GM18511 (cell line): Measurements from ENCODE around the gene CIC.
"Not testable (repeated sequence)": the region's sequence is repeated elsewhere in the genome, so short reads cannot be mapped to it uniquely, and the experiment has no call there.

Source experiments
- ATAC-seq: cut with Tn5 transposase; IDR thresholded peaks from one replicate; pipeline ENCODE4 v1.9.1; 2021; ENCODE audit warnings: mild to moderate bottlenecking, moderate library complexity; ENCODE audit not compliant: unreplicated experiment

The CIC gene

GRCh38 chr19:42328106-42328505 lies 59.1 kb downstream of the CIC start:
- no peak for ATAC-seq

GRCh38 chr19:42328854-42329253 lies 59.8 kb downstream of the CIC start:
- no peak for ATAC-seq

GRCh38 chr19:42330241-42330711 lies 61.2 kb downstream of the CIC start:
- no peak for ATAC-seq

- not testable (repeated sequence) for ATAC-seq
Observed at GRCh38 chr19:42331333-42331732, 62.3 kb downstream of the CIC start.

GRCh38 chr19:42332059-42332458 lies 63.0 kb downstream of the CIC start:
- no peak for ATAC-seq

- ATAC-seq: no peak
Observed at GRCh38 chr19:42333018-42333417, 64.0 kb downstream of the CIC start.

GRCh38 chr19:42333975-42334696 lies 65.1 kb downstream of the CIC start:
- no peak for ATAC-seq

- ATAC-seq: no peak
Observed at GRCh38 chr19:42334697-42335373, 65.8 kb downstream of the CIC start.

GRCh38 chr19:42335374-42335936 lies 66.4 kb downstream of the CIC start:
- no peak for ATAC-seq

GRCh38 chr19:42335971-42336370 lies 66.9 kb downstream of the CIC start:
- ATAC-seq: no peak

GRCh38 chr19:42339126-42339860 lies 70.2 kb downstream of the CIC start:
- not testable (repeated sequence) for ATAC-seq

GRCh38 chr19:42339922-42340321 lies 70.9 kb downstream of the CIC start:
- ATAC-seq: not testable (repeated sequence)

- no peak for ATAC-seq
Observed at GRCh38 chr19:42343344-42344110, 74.5 kb downstream of the CIC start.

GRCh38 chr19:42344336-42344893 lies 75.4 kb downstream of the CIC start:
- no peak for ATAC-seq
